Omental fat pad (tissue), 4 donors: Measurements from ENCODE around the gene HDAC11. TPM values are rescaled to one million over a fixed set of nuclear protein-coding genes. Genes with fewer than 3 reads are reported as not detected.

ENCODE experiments used
- ATAC-seq: fragments of 150-250 bp; one replicate; pipeline ENCODE4 v1.9.1; 2016; ENCODE audit warnings: mild to moderate bottlenecking, moderate library complexity; ENCODE audit not compliant: low FRiP score
- DNase-seq: peaks from one replicate; pipeline ENCODE4 v3.0.0-alpha.2; 2019; ENCODE audit warnings: low spot score
- CTCF ChIP-seq, 3 donors: fragments of 450-650 bp; IDR thresholded peaks; one replicate each; pipeline ENCODE4 v1.5.1; 2016 to 2017; ENCODE audit warnings: antibody characterized with exemption in 3 of 3, mild to moderate bottlenecking in 3 of 3, moderate library complexity in 2 of 3
- small RNA-seq: library from RNA; depleted of rRNA; stranded (forward); fragments of <200 nt; gene quantifications from one replicate; pipeline ENCODE3, GENCODE V24; 2016
- total RNA-seq, 4 donors: library from RNA; depleted of rRNA; stranded (reverse); fragments of >200 nt; gene quantifications; one replicate each; pipeline ENCODE4 v1.1.0, GENCODE V29; 2016

HDAC11 gene
- total RNA-seq, 4 donors from 2014 or later = 5.9 to 22.2 (median 9.3) TPM

DNA sequence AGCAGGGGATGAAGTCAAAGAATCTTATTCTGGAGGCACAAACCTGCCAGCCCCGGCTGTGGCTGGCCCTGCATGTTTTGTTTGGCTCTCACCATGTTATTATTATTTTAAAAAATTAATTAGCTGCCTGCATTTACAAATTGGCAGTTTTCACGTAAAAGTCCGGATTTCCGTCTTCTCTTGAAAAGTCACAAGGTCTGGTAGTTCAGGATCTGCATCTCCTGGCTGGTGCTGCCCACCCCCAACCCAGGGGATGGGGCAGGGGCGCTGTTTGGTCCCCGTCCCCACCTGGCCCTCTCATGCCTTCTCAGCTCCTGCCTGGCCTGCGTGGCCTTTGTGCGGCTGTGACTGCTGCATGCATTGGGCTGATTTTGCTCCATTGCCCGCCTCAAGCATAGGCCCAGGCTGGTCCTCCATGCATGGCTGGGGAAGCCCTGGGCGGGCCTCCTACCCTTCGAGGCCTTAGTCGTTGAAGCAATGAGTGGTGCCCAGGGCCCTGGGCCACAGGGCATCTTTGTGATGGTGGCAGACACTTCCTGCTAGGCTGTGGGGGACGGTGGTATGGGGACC, 70.8 kb downstream of the HDAC11 start:
- no peak for TF ChIP-seq CTCF (IDR thresholded peaks at IDR 0.05)
- ATAC-seq (no peak), DNase-seq (no peak)

- no peak for DNase-seq
- peak; percentile 6 for ATAC-seq
- TF ChIP-seq CTCF (IDR thresholded peaks at IDR 0.05) = no peak
Observed at GRCh38 chr3:13552857-13553652, 72.9 kb downstream of the HDAC11 start.

DNA sequence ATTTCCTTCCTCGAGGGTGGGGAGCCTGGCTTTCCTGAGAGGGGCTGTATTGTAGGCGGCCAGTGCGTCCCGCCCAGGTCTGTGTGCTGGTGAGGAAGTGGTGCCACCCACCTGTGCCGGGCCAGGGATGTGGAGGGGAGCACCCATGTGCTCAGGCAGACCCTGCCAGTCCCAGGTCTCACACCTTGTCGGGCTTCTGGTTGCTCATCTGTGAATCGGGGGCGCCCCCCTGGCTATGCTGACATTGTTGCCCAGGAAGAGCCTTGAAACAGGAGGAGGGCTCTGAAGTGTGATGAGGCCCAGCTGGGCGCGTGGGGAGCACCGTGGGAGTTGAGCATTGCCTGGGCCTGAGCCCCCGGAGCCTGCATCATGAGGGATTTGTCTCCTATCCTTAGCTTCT, 73.6 kb downstream of the HDAC11 start:
- no peak for ATAC-seq

DNA sequence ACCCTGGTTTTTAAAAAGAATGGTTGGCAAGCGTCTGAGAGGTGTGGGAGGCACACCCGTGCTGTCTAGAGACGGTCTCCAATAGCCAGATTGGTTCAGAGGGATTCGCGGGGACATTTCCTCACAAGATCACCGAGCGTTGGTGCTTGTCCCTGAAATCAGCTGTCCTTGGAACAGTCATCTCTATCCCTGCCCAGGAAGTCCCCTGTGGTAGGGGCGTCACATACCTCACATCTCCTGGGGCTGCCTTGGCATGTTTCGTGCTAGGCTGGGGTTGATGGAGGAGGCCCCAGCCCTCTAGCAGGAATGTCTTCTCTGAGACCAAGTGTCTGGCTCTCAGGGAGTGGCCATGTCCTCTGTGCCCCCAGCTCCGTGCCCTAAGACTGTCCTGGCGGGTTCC, 75.6 kb downstream of the HDAC11 start:
- no peak for DNase-seq
- TF ChIP-seq CTCF (IDR thresholded peaks at IDR 0.05) = no peak
- ATAC-seq = no peak

More for the DNA sequence above, 73.6 kb downstream of the HDAC11 start:
- TF ChIP-seq CTCF (IDR thresholded peaks at IDR 0.05) = no peak
- DNase-seq = no peak

Small RNAs within 50 kb of the gene (small RNA-seq; reads per million reads assigned to genes)
- gene AC027124.2 = not detected

Other genes with a start within 250 kb of the HDAC11 start
- 1 to 10 TPM; 3.2 to 9.1 (median 4.1) TPM for gene NUP210, start 60.0 kb upstream of the HDAC11 start, total RNA-seq
- gene FBLN2, start 68.8 kb downstream of the HDAC11 start, total RNA-seq = 100 to 1,000 TPM; 156 to 568 (median 187) TPM